GM23338 (cell line): ENCODE measurements around the gene ERC1. TPM values are rescaled to one million over a fixed set of nuclear protein-coding genes. Genes with fewer than 3 reads are reported as not detected.

Experiments used
- ATAC-seq: fragments of 200-7000 bp; cut with Tn5 transposase; 3 replicates; pipeline ENCODE4 v1.9.1; 2020
- DNase-seq: peaks from one replicate; pipeline ENCODE4 v3.0.0-alpha.2; 2015; ENCODE audit warnings: low spot score
- H2AFZ ChIP-seq: fragments of 200-600 bp; sonication (generic); 2 replicates; pipeline ENCODE4 v1.8.0; 2016; ENCODE audit warnings: antibody characterized with exemption, mild to moderate bottlenecking, moderate library complexity
- H3F3A ChIP-seq: fragments of 200-600 bp; sonication (generic); replicated peaks from 2 replicates; pipeline ENCODE4 v1.8.0; 2017; ENCODE audit warnings: antibody characterized with exemption, mixed run types, low read depth
- H3K27ac ChIP-seq: fragments of 200-600 bp; sonication (generic); 2 replicates; pipeline ENCODE4 v1.6.1; 2016; ENCODE audit warnings: low read depth
- H3K27me3 ChIP-seq: fragments of 200-600 bp; sonication (generic); 2 replicates; pipeline ENCODE4 v1.8.0; 2016; ENCODE audit warnings: mild to moderate bottlenecking, mixed run types, moderate library complexity; ENCODE audit not compliant: insufficient read depth
- H3K36me3 ChIP-seq: fragments of 200-600 bp; sonication (generic); 2 replicates; pipeline ENCODE4 v1.8.0; 2016; ENCODE audit warnings: mild to moderate bottlenecking; ENCODE audit not compliant: insufficient read depth
- H3K4me1 ChIP-seq: fragments of 200-600 bp; sonication (generic); 2 replicates; pipeline ENCODE4 v1.8.0; 2016; ENCODE audit warnings: mild to moderate bottlenecking, moderate library complexity; ENCODE audit not compliant: insufficient read depth
- H3K4me2 ChIP-seq: fragments of 200-600 bp; sonication (generic); 2 replicates; pipeline ENCODE4 v1.7.1; 2017; ENCODE audit warnings: mixed run types
- H3K4me3 ChIP-seq: fragments of 200-600 bp; sonication (generic); 2 replicates; pipeline ENCODE4 v1.6.1; 2016; ENCODE audit warnings: mixed run types
- H3K79me2 ChIP-seq: fragments of 200-600 bp; sonication (generic); replicated peaks from 2 replicates; pipeline ENCODE4 v1.8.0; 2017; ENCODE audit warnings: mild to moderate bottlenecking; ENCODE audit not compliant: insufficient read depth
- H3K9me2 ChIP-seq: fragments of 200-600 bp; sonication (generic); 2 replicates; pipeline ENCODE4 v1.8.0; 2017; ENCODE audit not compliant: insufficient read depth
- H4K20me1 ChIP-seq: fragments of 200-600 bp; sonication (generic); replicated peaks from 2 replicates; pipeline ENCODE4 v1.8.0; 2017; ENCODE audit warnings: mild to moderate bottlenecking; ENCODE audit not compliant: insufficient read depth
- H3K27ac Mint-ChIP-seq: 2 replicates; pipeline ENCODE4 v1.8.0; 2020; ENCODE audit warnings: inconsistent platforms, mild to moderate bottlenecking, moderate library complexity, mixed read lengths
- H3K27me3 Mint-ChIP-seq: 3 replicates; pipeline ENCODE4 v1.8.0; 2022; ENCODE audit warnings: low read depth, mild to moderate bottlenecking, moderate library complexity, mixed read lengths, inconsistent platforms; ENCODE audit not compliant: insufficient read depth, poor library complexity
- H3K36me3 Mint-ChIP-seq: 3 replicates; pipeline ENCODE4 v1.8.0; 2021; ENCODE audit warnings: low read depth, mild to moderate bottlenecking, inconsistent platforms, moderate library complexity, mixed read lengths
- H3K4me1 Mint-ChIP-seq: 3 replicates; pipeline ENCODE4 v1.8.0; 2020; ENCODE audit warnings: mild to moderate bottlenecking, inconsistent platforms, mixed read lengths
- H3K4me3 Mint-ChIP-seq: 3 replicates; pipeline ENCODE4 v1.8.0; 2021; ENCODE audit warnings: moderate library complexity, mild to moderate bottlenecking, inconsistent platforms, mixed read lengths
- H3K9me3 Mint-ChIP-seq: 3 replicates; pipeline ENCODE4 v1.8.0; 2020; ENCODE audit warnings: moderate library complexity, mild to moderate bottlenecking, inconsistent platforms, mixed read lengths
- CREB1 ChIP-seq: fragments of 250-450 bp; sonication (Bioruptor Pico); IDR thresholded peaks from 2 replicates; pipeline ENCODE4 v1.5.0; 2020; ENCODE audit warnings: low read depth, mild to moderate bottlenecking, moderate library complexity
- CTCF ChIP-seq, 2 experiments: fragments of 200-600 bp in 1 of 2; sonication (generic) in 1 of 2; conservative IDR thresholded peaks; 2 replicates each; pipeline versions ENCODE4 v1.5.1 to v1.6.1; 2016 to 2017; ENCODE audit warnings: antibody characterized with exemption in 2 of 2, low read depth in 2 of 2, mild to moderate bottlenecking in 2 of 2, moderate library complexity in 1 of 2
- ETS1 ChIP-seq: IDR thresholded peaks from 2 replicates; pipeline ENCODE4 v1.6.1; 2016; ENCODE audit warnings: antibody characterized with exemption
- JUNB ChIP-seq: IDR thresholded peaks from one replicate; pipeline ENCODE4 v1.6.1; 2016; ENCODE audit warnings: antibody characterized with exemption; ENCODE audit not compliant: unreplicated experiment
- POLR2AphosphoS5 ChIP-seq: IDR thresholded peaks from 2 replicates; pipeline ENCODE4 v1.6.1; 2016; ENCODE audit warnings: antibody characterized with exemption, low read depth
- STAT1 ChIP-seq: IDR thresholded peaks from one replicate; pipeline ENCODE4 v1.6.1; 2016; ENCODE audit warnings: antibody characterized with exemption; ENCODE audit not compliant: unreplicated experiment
- ZNF114 ChIP-seq: fragments of 250-450 bp; sonication (Bioruptor Pico); IDR thresholded peaks from 2 replicates; pipeline ENCODE4 v1.5.0; 2020; ENCODE audit warnings: mild to moderate bottlenecking, moderate library complexity
- polyA plus RNA-seq: library from polyadenylated mRNA; unstranded; fragments of >200 nt; fragmentation: Nextera tagmentation; extraction: Ambion mirVana; gene quantifications from 2 replicates; pipeline ENCODE4 v1.2.1, GENCODE V29; 2016
- total RNA-seq: library from RNA; depleted of rRNA; stranded (reverse); fragments of >200 nt; shearing (Covaris generic); gene quantifications from 2 replicates; pipeline ENCODE4 v1.2.3, GENCODE V29; 2014

Gene ERC1
- total and polyA plus RNA-seq, 2 experiments from 2014 or later: 28.1 to 35.3 TPM

GRCh38 chr12:1533205-1533601 lies 542.2 kb downstream of the ERC1 start:
- Mint-ChIP-seq H3K4me3 (no peak overlapping the region), H3K27me3 (peaks cover 54% of the 10 kb centered on the region), H3K9me3 (no peaks in the 10 kb centered on the region), H3K36me3 (no peaks in the 10 kb centered on the region; the same call in 2 of the 3 replicates), H3K4me1 (peaks cover 16% of the 10 kb centered on the region), H3K27ac (no peak overlapping the region)
- Histone ChIP-seq H3F3A (0 out of 2 replicates have a peak, but pooled peaks cover 7% of the 10 kb centered on the region), H3K36me3 (no peaks in the 10 kb centered on the region), H3K27ac (no peak overlapping the region), H4K20me1 (no peaks in the 10 kb centered on the region), H3K9me2 (no peaks in the 10 kb centered on the region), H3K27me3 (peaks cover 76% of the 10 kb centered on the region), H3K79me2 (no peaks in the 10 kb centered on the region), H3K4me1 (peaks cover 13% of the 10 kb centered on the region), H2AFZ (no peak overlapping the region), H3K4me3 (no peak overlapping the region), H3K4me2 (no peak overlapping the region)
- ATAC-seq: no peak
- DNase-seq: no peak
- TF ChIP-seq ZNF114 (CRISPR knock-in tag) (no peak), CREB1 (CRISPR knock-in tag) (no peak), POLR2AphosphoS5 (no peak), JUNB (no peak), CTCF (conservative IDR thresholded peaks at IDR 0.05; ENCODE audit: low read depth in 2 of 2) (no peak)

- H3K27ac Mint-ChIP-seq: no peak overlapping the region
- peaks cover 70% of the 10 kb centered on the region for H3K27me3 ChIP-seq
- no peak overlapping the region for H3K4me3 Mint-ChIP-seq
- DNase-seq (no peak), ATAC-seq (no peak)
- no peaks in the 10 kb centered on the region for H4K20me1 ChIP-seq
- H3K79me2 ChIP-seq: no peaks in the 10 kb centered on the region
- TF ChIP-seq CREB1 (CRISPR knock-in tag): no peak
- no peak for TF ChIP-seq STAT1
- no peak for TF ChIP-seq JUNB
- TF ChIP-seq ETS1: no peak
- H3F3A ChIP-seq: 0 out of 2 replicates have a peak, but pooled peaks cover 7% of the 10 kb centered on the region
- H3K36me3 Mint-ChIP-seq: no peaks in the 10 kb centered on the region; the same call in 2 of the 3 replicates
- H3K36me3 ChIP-seq: no peaks in the 10 kb centered on the region
- no peak overlapping the region for H3K4me2 ChIP-seq
- peaks cover 52% of the 10 kb centered on the region for H3K27me3 Mint-ChIP-seq
- H3K4me3 ChIP-seq: no peak overlapping the region
- H3K4me1 Mint-ChIP-seq: peaks cover 16% of the 10 kb centered on the region
- no peak overlapping the region for H3K27ac ChIP-seq
- H3K9me3 Mint-ChIP-seq: no peaks in the 10 kb centered on the region
- H2AFZ ChIP-seq: no peak overlapping the region
- H3K9me2 ChIP-seq: no peaks in the 10 kb centered on the region
- peaks cover 13% of the 10 kb centered on the region for H3K4me1 ChIP-seq
Measured at GRCh38 chr12:1533602-1534304, 542.7 kb downstream of the ERC1 start.
